GM21367 (cell line): ENCODE results near the gene TLX2.
"Not testable (repeated sequence)": the region's sequence is repeated elsewhere in the genome, so short reads cannot be mapped to it uniquely, and the experiment has no call there.

Experiments
- ATAC-seq: cut with Tn5 transposase; IDR thresholded peaks from one replicate; pipeline ENCODE4 v1.9.1; 2021; ENCODE audit not compliant: unreplicated experiment

The TLX2 gene

DNA sequence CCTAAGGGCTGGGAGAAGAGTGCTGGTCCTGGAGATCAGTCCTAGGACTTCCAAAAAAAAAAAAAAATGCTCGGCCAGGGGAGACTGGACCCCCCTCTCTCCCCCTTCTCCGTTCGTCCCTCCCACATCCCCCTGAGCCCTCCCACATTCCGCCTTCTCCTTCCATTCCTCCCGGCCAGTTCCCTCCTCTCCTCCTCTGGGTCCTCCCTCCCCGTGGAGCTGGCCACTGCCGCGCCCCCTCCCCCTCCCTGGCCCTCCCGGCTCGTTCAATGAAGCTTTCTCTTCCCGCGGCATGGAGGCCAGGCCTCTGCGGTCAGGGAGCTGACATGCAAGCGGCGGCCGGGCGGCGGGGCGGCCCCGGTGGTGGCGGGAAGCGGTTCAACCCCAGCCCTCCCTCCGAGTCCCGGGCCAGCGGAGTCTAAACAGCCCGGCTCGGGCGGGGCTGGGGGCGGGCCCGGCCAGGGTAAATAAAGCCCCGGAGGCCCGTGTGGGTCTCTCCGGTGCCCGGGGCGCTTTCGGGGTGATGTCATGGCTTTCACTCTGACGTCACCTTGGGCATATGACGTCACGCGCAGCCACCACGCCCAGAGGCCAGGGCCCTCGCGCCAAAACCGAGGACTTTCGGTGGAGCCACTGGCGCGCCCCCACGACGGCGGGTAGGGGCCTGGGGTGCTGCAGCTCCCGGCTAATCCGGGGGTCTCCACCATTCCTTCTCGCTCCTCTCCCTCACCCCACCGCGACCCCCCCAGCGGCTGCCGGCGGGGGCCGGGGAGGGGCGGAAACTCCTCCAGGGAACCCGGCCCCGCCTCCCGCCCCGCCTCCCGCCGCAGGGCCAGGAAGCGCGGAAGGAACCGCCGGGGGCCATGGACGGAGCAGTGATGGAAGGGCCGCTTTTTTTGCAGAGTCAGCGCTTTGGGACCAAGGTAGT lies 39.9 kb downstream of the TLX2 start, which contains the start of the genes DOK1 and LOXL3:
Gene DOK1 (plus strand): TSS at position 829 of the 928 bp plus-strand sequence. CDS start 35 bp downstream, at position 864.
Gene LOXL3 (minus strand): TSS at position 51 of the 928 bp plus-strand sequence. CDS start 1,308 bp downstream, outside the sequence.
- ATAC-seq, result peak; percentile 50

DNA sequence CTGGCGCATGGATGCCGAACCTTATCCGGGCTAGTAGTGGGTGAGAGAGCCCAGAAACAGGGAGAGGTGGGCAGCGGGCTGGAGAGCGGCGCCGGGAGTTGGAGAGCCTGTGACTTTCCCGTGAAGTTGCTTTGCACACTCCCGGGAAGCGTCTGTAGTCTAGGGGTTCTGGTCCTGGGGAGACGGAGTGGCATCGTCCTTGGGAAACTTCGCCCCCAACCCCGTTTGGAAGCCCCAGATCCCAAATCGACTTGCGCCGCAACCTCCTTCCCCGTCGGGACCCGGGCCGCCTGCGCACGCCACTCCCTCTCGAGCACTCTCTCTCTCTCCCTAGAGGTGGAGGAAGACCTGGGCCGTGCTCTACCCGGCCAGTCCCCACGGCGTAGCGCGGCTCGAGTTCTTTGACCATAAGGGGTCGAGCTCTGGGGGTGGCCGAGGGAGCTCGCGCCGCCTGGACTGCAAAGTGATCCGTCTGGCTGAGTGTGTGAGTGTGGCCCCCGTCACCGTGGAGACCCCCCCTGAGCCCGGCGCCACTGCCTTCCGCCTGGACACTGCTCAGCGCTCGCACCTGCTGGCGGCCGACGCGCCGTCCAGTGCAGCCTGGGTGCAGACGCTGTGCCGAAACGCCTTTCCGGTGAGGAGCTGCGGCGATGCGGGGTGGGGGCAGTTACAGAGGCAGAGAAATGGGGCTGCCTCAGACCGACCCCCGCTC lies 40.7 kb downstream of the TLX2 start:
- ATAC-seq, result peak; percentile 31

GRCh38 chr2:74555610-74556103 lies 41.4 kb downstream of the TLX2 start:
- ATAC-seq, result no peak

DNA sequence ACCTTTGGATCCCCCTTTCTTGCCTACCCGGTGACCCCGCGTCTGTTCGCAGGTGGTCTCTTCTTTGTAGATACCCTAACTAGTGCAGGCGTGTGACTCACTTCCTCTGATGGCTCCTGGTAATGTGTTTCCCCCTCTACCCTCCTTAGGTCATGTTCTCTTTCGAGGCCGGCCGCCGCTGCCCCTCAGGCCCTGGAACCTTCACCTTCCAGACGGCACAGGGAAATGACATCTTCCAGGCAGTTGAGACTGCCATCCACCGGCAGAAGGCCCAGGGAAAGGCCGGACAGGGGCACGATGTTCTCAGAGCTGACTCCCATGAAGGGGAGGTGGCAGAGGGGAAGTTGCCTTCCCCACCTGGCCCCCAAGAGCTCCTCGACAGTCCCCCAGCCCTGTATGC lies 41.9 kb downstream of the TLX2 start:
- ATAC-seq, result no peak

DNA sequence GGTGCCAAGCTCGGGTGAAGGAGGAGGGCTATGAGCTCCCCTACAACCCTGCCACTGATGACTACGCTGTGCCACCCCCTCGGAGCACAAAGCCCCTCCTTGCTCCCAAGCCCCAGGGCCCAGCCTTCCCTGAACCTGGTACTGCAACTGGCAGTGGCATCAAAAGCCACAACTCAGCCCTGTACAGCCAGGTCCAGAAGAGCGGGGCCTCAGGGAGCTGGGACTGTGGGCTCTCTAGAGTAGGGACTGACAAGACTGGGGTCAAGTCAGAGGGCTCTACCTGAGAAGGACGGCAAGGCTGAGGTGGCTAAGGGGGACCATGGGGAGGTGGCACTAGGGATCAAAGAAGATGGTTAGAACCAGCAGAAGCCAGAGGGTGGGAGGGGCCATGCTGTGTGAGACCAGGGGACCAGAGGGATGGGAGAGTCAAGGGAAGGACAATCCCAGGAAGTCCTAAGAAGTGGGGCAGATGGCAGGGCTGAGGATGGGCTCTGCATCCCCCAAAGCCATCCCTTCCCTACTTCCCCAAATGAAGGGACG lies 42.7 kb downstream of the TLX2 start:
- ATAC-seq, result no peak

GRCh38 chr2:74558284-74559230 lies 44.3 kb downstream of the TLX2 start:
- ATAC-seq, result no peak

- no peak for ATAC-seq
Measured at GRCh38 chr2:74559912-74560311, 45.7 kb downstream of the TLX2 start.

DNA sequence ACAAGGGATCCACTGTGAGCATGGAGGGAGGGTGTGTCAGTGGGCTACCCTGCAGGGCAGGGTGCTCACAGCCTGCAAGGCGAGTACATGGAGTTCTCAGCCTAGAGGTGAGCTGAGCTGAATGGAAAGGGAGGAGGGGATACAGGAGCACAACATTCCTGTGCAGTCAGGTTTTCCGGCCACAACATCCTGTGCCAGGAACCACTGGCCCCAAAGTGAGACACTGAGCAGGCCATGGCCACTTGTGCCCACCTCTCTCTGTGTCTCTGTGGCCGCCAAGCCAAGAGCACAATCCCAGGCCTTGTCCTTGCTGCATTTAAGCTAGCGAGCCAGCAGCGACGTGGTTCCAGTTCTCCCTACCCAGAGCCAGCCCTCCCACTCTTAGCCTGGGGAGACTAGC lies 46.3 kb downstream of the TLX2 start:
- ATAC-seq, result no peak

- not testable (repeated sequence) for ATAC-seq
Measured at GRCh38 chr2:74561022-74561421, 46.8 kb downstream of the TLX2 start.

- ATAC-seq, result no peak
Measured at GRCh38 chr2:74562126-74562775, 48.0 kb downstream of the TLX2 start.

- no peak for ATAC-seq
Measured at GRCh38 chr2:74564222-74564621, 50.0 kb downstream of the TLX2 start.

DNA sequence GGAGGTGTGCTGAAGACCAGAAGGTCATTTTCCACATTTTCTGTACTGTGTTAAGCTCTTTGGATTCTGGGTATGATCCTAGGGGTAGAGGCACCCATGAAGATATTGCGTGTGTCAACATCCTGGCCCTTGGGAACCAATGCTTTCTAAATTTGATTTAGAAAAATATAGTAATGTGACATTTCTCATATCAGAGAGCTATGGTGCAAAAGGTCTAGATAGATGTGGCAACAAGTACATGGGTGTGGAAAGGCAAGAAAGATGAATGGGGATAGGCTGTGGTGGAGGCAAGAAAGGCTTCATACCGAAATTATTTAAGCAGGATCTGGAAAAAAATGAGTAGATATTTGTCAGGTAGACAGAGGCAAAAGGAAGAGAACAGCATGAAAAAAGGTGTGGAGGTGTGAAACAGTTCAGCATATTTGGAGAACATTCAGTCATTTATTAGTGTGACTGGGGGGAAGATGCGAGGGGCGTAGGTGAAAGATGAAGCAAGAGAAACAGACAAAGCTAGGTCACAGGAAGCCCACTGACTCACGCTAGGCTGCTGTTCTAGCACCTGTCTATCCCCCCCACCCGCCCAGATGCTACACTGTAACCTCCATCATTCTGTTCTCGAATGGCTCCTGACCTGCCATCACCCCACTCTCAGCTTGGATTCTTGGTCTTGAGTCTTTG lies 52.0 kb downstream of the TLX2 start:
- ATAC-seq, result no peak

DNA sequence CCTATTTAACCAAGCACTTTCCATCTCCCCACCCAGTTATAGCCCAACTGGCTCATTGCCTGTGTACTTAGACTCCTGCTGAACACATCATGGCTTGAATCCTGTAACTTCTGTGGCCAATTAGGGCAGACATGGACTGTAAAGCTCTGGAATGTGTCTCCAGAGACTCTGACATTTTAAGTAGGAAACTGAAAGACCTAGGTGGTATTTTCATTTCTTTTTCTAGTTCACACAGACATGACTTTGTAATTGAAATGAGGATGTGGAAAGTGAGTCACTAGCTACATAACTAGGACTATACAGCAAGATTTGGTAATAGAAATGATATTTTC lies 52.5 kb downstream of the TLX2 start:
- no peak for ATAC-seq
